Colon (tissue), 2 donors: ENCODE results near the gene SCRN3.
"Not testable (repeated sequence)": the region's sequence is repeated elsewhere in the genome, so short reads cannot be mapped to it uniquely, and the experiment has no call there.

Experiments
- FAIRE-seq: peaks from 2 replicates; lab custom pipeline; 2012; peaks lifted over from hg19 to GRCh38; lab: Jason Lieb, UNC
- donor health status: control.
- donor health status: control.

SCRN3 gene

DNA sequence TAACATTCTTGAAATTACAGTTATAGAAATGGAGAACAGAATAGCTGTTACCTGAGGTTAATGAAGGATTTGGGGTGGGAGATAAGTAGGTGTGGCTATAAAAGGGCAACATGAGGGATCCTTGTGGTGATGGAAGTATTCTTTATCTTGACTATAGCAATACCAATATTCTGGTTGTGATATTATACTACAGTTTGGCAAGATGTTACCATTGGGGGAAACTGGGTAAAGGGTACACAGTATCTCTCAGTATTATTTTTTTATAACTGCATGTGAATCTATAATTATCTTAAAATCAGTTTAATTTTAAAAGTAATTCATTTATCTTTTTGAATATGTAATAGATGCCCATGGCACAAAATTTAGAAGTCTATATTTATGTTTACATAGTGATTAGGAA lies 8.1 kb downstream of the SCRN3 start:
- no peak for FAIRE-seq

DNA sequence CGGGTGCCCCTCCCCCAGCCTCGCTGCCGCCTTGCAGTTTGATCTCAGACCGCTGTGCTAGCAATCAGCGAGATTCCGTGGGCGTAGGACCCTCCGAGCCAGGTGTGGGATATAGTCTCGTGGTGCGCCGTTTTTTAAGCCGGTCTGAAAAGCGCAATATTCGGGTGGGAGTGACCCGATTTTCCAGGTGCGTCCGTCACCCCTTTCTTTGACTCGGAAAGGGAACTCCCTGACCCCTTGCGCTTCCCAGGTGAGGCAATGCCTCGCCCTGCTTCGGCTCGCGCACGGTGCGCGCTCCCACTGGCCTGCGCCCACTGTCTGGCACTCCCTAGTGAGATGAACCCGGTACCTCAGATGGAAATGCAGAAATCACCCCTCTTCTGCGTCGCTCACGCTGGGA lies 14.5 kb downstream of the SCRN3 start:
- not testable (repeated sequence) for FAIRE-seq

DNA sequence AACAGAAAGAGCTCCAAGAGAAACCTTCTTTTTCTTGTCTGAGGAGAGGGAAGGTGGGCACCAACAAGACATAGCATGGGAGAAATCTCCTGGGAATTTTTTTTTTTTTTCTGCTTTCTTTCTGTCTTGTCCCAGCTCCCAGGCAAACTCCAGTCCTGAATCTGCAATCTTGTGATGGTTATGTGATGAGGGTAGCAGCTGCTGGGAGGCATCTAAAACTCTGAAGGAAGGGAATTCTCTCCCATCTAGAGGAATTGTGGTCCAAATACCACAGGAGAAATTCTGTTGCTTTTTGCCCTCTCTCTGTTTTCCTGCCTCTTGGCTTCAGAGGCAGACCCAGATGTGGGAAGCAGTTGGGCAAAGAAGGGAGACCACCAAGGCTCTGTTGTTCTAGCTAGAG lies 16.7 kb downstream of the SCRN3 start:
- FAIRE-seq: no peak

DNA sequence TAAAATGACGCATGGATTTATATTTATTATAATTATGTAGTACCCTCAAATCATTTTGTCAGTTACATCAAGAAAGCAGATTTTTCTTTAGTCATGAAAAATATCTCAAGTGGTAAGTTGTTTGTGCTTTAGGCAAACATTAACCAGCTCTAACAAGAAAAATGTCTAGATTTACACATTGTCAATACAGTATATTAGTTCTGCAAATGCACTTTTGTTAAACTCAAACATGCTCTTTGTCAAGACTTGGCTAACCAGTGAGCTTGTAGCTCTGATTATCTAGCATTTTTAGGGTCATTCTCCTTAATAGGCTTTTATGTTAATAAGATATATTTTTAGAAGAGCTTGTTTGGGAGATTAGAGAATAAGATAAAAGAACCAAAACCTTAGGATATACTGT lies 32.7 kb downstream of the SCRN3 start:
- FAIRE-seq: no peak

DNA sequence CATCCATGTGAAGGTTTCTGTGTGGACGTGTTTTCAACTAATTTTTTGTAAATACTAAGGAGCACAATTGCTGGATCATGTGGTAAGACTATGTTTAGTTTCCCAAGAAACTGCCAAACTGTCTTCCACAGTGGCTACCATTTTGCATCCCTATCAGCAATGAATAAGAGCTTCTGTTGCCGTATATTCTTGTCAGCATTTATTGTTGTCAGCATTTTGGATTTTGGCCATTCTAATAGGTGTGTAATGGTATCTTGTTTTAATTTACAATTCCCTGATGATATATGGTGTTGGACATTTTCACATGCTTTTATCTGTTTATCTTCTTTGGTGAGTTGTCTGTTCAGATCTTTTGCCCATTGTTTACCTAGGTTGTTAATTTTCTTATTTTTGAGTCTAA lies 34.5 kb downstream of the SCRN3 start:
- no peak for FAIRE-seq

DNA sequence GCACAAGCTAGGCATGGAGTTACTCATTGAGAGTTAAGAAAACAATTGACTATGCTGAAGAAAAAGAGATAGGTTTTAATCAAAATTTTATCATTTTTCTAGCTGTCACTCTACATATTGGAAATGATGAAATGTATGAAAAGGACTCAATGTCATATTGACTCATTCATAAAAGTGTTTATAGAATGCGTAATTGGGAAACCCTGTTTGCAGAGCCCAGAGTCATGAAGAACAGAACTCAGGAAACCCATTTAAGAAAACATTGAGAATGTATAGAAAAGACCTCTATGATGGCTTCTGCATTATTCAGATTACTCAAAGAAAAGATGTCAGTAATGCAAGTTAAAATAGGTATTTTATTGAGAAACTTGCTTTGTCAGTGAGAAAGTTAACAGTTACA lies 36.4 kb downstream of the SCRN3 start:
- FAIRE-seq: no peak

DNA sequence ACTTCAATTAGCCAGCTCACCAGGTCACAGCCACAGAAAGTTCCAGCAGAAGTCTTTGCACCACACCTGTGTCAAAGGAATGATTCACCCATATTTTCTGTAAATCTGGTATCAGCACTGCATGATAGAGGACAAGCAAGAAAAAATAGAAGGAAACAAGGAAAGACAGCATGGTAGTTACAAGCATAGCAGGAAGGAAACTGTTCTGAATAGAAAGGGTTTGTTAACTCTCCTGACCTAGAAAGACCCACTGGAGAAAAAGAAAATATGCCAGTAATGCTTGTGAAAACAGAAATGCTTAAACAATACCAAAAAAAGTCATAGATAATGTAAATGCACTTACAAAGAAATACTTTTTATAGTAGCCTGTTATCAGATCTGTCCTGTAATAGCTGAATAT lies 40.8 kb downstream of the SCRN3 start:
- no peak for FAIRE-seq

DNA sequence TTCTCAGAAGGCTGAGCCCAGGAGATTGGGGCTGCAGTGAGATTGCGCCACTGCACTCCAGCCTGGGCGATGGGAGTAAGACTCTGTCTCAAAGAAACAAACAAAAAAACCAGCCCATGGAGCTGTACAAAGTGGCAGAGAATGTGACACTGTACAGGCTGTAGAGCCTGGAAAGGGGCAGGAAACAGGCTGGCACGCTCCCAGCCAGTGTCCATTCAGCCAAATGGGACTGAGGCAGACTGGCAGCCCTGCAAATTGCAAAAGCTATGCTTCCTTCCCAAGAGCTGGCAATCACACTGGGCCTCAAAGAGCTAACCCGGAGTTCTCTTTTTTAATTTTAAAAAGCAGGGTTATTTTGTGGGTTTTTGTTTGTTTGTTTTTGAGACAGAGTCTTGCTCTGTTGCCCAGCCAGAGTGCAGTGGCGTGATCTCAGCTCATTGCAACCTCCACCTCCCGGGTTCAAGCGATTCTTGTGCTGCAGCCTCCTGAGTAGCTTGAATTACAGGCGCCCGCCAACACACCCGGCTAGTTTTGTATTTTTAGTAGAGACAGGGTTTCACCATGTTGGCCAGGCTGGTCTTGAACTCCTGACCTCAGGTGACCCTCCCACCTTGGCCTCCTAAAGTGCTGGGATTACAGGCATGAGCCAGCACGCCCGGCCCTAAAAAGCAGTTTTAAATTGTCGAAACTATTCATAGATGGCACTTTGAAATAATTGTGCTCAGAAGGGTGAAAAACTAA lies 42.8 kb downstream of the SCRN3 start:
- no peak for FAIRE-seq

DNA sequence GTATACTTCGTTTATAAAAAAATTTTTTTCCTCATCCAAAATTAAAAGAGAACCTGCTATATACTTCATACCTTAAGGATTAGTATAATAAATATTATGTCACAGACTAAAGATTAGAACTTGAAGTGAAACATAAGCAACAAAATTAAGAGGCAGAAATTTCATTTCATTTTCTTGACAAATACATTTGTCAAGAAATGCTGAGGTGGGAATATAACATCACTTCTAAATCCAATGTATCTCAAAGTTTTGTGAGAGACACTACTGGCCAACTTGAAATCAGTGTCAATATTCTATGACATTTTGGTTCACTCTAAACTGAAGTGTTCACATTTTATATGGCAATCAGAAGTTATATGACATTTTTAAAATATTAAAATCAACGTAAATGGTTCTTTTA lies 43.8 kb downstream of the SCRN3 start:
- FAIRE-seq: no peak

DNA sequence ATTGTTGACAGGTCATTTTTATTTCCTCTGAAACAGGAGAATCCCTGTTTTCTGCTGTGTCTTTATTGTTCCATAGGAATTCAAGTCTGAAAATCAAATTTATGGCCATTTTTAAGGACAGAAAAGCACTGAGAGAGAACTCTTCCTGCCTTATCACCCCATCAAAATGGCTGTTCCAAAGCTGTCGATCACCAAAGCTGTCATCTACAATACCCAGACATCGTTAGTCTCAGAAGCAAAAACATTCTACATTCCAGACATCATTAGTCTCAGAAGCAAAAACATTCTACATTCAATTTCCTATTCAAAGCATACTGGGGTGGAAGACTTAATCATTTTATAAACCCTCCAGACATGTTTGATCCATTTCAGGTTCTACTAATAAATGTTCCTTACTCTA lies 44.4 kb downstream of the SCRN3 start:
- no peak for FAIRE-seq

DNA sequence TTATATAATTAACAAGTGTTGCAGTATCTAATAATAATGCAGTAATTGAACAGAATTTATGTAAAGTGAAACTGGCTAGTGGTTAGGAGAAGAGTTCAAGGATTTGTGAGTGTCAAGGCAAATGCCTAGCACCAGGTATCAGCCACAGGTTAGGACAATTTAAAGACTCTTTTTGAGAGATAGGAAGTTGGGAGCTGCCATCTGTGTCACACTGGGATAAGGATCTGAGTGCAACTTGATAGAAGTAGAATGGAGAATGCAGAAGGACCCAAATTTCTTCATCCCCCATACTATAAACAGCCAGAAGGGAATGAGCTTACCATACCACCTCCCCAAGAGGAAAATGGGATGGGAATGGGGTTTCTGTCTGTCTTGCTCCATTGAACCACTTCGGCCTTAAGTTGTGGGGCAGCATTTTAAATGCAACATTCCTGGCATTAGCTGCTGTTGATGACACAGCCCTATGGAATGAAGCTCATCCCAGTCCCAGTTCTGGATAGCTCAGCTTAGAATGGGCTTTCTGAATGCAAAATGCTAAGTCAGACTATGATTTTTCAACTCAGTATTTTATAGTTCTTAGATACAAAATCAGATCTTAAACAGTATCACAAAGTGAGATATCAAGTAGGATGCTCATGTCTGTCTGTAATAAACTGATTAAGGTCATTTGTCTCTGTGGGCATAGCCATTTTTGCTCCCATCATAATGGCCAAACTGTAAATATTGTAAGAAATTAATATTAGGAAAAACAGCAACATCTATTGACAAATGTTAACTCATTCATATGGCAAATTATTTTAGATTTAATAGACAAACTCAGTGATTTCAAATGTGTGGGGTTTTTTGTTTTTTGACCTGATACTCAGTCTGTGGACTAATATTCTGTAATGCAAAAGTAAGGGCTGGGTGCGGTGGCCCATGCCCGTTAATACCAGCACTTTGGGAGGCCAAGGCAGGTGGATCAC lies 47.3 kb downstream of the SCRN3 start:
- FAIRE-seq: no peak

DNA sequence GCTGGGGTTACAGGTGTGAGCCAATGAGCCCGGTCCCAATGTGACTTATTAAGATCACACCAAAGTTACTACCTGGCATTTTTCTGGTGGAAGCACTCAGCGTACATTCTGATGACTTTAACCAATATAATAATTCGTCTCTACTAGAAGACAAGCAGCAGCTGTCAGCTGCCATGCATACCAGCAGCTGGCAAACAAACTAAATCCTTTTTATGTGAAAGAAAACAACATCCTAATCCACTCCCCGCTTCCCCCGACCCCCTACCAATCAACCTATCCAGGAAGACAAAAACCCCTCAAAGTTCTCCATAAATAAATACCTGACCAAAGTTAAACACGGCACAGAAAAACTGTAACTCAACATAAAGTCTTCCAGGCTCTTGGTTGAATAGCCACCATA lies 49.2 kb downstream of the SCRN3 start:
- FAIRE-seq: no peak

DNA sequence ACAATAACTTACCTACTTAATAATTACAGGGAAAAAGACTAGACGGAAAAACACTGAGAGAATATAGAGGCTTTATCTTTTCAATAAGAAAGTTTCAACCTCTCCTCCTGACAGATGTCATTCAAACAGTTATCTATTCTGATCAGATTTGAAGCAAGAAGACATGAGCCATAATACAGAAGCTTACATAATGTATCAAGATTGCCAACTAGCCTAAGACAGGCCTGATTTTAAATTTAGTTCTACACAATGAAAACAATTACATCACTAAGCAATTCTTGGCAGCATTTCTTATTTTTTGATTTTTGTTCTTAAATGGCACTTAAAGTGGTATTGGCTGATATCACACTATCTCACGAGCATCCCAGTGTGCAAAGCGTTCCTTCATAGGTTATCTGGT lies 49.7 kb downstream of the SCRN3 start:
- FAIRE-seq: no peak

DNA sequence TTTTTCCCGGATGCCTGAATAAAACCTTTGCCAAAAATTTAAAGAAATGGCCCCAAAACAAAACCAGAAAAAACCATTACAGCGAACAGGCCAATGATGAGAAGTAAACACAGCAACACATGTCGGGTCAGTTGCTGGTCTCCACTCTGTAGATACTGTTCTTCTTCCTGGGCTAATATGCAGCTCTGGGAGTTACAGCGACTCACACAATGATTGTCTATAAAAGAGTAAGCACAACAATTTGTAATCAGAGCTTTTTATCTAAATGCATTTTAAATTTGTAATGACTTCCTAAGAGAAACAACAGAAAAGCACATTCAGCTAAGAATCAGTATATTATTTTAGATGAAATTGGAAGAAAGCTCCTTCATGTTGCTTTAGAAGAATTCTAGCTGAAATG lies 51.0 kb downstream of the SCRN3 start:
- FAIRE-seq: no peak

DNA sequence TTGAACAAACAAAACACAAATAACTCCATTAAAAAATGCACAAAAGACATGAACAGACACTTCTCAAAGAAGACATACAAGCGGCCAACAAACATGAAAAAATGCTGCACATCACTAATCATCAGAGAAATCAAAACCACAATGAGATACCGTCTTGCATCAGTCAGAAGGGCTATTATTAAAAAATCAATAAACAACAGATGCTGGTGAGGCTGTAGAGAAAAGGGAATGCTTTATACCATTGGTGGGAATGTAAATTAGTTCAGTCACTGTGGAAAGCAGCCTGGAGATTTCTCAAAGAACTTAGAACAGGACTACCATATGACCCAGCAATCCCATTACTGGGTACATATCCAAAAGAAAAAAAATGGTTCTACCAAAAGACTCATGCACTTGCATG lies 53.5 kb downstream of the SCRN3 start:
- no peak for FAIRE-seq

DNA sequence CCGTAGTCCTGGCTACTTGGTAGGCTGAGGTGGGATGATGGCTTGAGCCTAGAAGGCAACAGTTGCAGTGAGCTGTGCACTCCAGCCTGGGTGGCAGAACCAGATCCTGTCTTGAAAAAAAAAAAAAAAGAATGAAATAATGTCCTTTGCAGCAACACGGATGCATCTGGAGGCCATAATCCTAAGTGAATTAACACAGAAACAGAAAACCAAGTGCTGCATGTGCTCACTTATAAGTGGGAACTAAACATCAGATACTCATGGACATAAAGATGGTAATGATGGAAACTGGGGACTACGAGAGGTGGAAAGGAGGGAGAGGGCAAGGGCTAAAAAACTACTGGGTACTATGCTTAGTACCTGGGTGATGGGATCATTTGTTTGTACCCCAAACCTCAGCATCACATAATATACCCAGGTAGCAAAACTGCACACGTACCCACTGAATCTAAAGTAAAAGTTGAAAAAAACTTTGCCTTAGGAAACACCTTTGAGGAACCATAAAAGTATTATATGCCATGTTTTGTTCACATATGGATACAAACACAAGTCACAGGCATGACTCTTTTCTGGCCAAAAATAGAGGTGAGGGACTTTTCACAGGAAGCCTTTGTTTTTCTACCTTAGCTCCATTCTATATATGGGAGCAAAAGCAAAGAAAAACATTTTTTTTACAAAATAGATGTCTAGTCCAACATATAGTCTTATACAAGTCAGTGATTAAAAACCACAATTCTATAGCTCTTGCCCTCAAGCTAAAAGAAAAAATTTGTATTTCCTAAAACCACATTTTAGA lies 54.7 kb downstream of the SCRN3 start:
- no peak for FAIRE-seq

DNA sequence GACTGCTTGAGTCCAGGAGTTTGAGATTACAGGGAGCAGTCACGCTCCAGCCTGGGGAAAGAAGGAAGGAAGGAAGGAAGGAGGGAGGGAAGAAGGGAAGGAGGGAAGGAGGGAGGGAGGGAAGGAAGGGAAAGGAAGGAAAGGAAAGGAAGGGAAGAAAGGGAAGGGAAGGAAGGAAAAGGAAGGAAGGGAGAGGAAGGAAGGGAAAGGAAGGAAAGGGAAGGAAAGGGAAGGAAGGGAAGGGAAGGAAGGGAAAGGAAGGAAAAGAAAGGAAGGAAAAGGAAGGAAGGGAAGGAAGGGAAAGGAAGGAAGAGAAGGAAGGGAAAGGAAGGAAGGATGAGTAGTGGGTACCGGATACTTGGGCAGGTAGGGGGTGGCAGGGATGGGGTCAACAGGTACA lies 59.0 kb downstream of the SCRN3 start:
- FAIRE-seq: no peak

DNA sequence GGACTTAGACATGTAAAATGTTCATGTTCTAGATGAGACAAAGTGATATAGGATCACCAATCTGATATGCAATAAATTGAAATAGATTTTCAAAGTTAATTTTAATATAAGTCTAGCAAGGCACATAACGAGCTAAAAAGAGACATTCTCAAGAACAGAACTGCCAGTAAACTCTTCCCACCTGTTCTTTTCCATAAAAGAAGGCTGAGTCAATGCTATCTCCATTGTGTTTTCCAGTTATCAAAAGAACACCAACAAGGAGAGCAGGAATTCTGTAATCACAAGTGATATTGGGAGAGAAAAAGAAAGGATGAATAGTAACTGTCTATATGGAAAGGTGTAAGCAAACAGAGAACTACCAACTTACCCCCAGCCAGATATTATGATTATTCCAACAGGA lies 65.7 kb downstream of the SCRN3 start:
- no peak for FAIRE-seq

DNA sequence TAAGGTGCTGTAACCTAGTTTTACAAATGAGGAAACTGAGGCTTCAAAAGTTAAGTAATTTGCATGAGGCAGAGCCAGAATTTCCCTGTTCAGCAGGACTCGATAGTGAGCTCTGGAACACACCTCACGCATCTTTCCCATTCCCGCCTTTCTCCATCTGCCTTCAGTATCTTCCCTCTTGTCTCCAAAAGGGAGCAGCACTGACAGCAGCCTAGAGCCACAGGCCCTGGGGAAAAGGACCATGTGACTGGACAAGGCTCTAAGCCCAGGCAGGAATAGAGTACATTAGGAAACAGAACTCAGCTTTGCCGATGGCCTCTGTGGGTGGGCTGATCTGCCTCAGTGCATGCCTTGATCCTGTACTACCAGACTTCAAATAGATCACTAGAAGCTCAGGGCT lies 69.8 kb downstream of the SCRN3 start:
- FAIRE-seq: no peak

DNA sequence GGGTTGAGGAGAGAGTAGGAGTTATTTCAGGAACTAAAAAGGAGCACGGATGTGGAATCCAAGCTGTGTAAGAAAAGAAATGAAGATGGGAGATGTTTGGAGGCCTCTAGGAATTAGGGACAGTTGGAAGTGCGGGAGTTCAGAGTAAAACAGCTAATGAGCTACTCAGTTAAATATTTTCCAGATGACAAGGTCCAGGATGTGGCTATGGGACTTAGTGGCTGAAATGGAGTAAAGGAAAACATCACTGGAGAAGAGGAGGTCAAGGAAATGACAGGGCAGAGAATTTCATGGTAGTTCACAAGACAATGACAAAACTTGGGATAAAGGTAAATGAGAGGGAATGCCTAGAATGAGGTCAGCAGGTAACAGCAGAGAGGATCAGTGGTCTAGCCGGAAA lies 78.3 kb downstream of the SCRN3 start:
- no peak for FAIRE-seq

DNA sequence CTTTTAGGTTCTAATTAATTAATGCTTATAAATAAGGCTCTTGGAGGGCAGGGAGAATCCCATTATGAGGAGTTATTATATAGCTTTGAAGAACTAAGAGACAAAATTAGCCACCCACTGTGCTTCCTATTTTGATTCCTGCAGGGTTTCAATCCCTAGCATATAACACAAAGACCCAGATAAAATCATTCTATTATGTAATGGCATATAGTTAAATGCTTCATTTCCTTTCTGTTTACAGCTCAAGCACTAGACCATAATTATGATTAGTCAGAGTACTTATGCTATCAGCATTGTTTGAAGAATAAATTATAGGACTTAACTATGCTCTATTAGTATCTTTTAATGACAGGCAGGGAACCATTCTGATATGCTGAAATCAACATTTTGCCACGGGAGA lies 82.2 kb downstream of the SCRN3 start:
- no peak for FAIRE-seq
